ENCODE measurements around the gene IFNA21.
"Not testable (repeated sequence)": the region's sequence is repeated elsewhere in the genome, so short reads cannot be mapped to it uniquely, and the experiment has no call there.

The IFNA21 gene

GRCh38 chr9:21166560-21166959, at the start of gene IFNA21:
TSS of gene IFNA21 (minus strand) at chr9:21166660. CDS start at chr9:21166612, 48 bp downstream.
- DNase-seq (ENCODE audit: low read depth in 2 of 3, low spot score in 2 of 3) = not testable (repeated sequence)

GRCh38 chr9:21213411-21214326, 47.2 kb upstream of the IFNA21 start:
- not testable (repeated sequence) for DNase-seq (ENCODE audit: low read depth in 2 of 3, low spot score in 2 of 3)

- not testable (repeated sequence) for DNase-seq (ENCODE audit: low read depth in 2 of 3, low spot score in 2 of 3)
These were observed 45.7 kb upstream of the IFNA21 start for GRCh38 chr9:21212160-21212559.

- DNase-seq (ENCODE audit: low read depth in 2 of 3, low spot score in 2 of 3) = not testable (repeated sequence)
These were observed 44.3 kb upstream of the IFNA21 start for GRCh38 chr9:21210782-21211181.

GRCh38 chr9:21210311-21210710, 43.9 kb upstream of the IFNA21 start:
- DNase-seq (ENCODE audit: low read depth in 2 of 3, low spot score in 2 of 3) = no peak

- DNase-seq (ENCODE audit: low read depth in 2 of 3, low spot score in 2 of 3) = not testable (repeated sequence)
These were observed 40.6 kb upstream of the IFNA21 start, which contains the start of gene IFNA10 for GRCh38 chr9:21207043-21207442. TSS of gene IFNA10 (minus strand) at chr9:21207143. CDS start at chr9:21207097, 46 bp downstream.

- DNase-seq (ENCODE audit: low read depth in 2 of 3, low spot score in 2 of 3) = no peak
These were observed 38.7 kb upstream of the IFNA21 start for GRCh38 chr9:21205204-21205603.

GRCh38 chr9:21202105-21202504, 35.6 kb upstream of the IFNA21 start, which contains the start of gene IFNA7:
TSS of gene IFNA7 (minus strand) at chr9:21202205. CDS start at chr9:21202165, 40 bp downstream.
- DNase-seq (ENCODE audit: low read depth in 2 of 3, low spot score in 2 of 3) = not testable (repeated sequence)

- not testable (repeated sequence) for DNase-seq (ENCODE audit: low read depth in 2 of 3, low spot score in 2 of 3)
These were observed 28.7 kb upstream of the IFNA21 start for GRCh38 chr9:21194867-21195776.

- DNase-seq (ENCODE audit: low read depth in 2 of 3, low spot score in 2 of 3) = not testable (repeated sequence)
These were observed 21.0 kb upstream of the IFNA21 start, which contains the start of gene IFNA4 for GRCh38 chr9:21187487-21187886. TSS of gene IFNA4 (minus strand) at chr9:21187587. CDS start at chr9:21187531, 56 bp downstream.

- not testable (repeated sequence) for DNase-seq (ENCODE audit: low read depth in 2 of 3, low spot score in 2 of 3)
These were observed 16.6 kb upstream of the IFNA21 start for GRCh38 chr9:21182810-21183736.

GRCh38 chr9:21174671-21175070, 8.2 kb upstream of the IFNA21 start:
- DNase-seq (ENCODE audit: low read depth in 2 of 3, low spot score in 2 of 3) = no peak

- DNase-seq (ENCODE audit: low read depth in 2 of 3, low spot score in 2 of 3) = no peak
These were observed 5.7 kb upstream of the IFNA21 start for GRCh38 chr9:21172156-21172555.

- DNase-seq (ENCODE audit: low read depth in 2 of 3, low spot score in 2 of 3) = no peak
These were observed 4.9 kb upstream of the IFNA21 start for GRCh38 chr9:21171351-21171750.

GRCh38 chr9:21165516-21165915, 944 bp downstream of the IFNA21 start:
- no peak for DNase-seq (ENCODE audit: low read depth in 2 of 3, low spot score in 2 of 3)

GRCh38 chr9:21160178-21160577, 6.3 kb downstream of the IFNA21 start:
- no peak for DNase-seq (ENCODE audit: low read depth in 2 of 3, low spot score in 2 of 3)

GRCh38 chr9:21155501-21155900, 11.0 kb downstream of the IFNA21 start:
- DNase-seq (ENCODE audit: low read depth in 2 of 3, low spot score in 2 of 3) = no peak

- DNase-seq (ENCODE audit: low read depth in 2 of 3, low spot score in 2 of 3) = no peak
These were observed 12.3 kb downstream of the IFNA21 start for GRCh38 chr9:21154018-21154608.

- no peak for DNase-seq (ENCODE audit: low read depth in 2 of 3, low spot score in 2 of 3)
These were observed 13.0 kb downstream of the IFNA21 start for GRCh38 chr9:21153336-21154017.
